SU-DHL-6 (cell line): ENCODE data around the gene CWC25.

Source experiments
- H2AFZ ChIP-seq: fragments of 200-600 bp; sonication (generic); 2 replicates; pipeline ENCODE4 v1.6.1; 2014; ENCODE audit warnings: low read depth, mild to moderate bottlenecking, moderate library complexity, mixed read lengths, antibody characterized with exemption, low read length; ENCODE audit not compliant: severe bottlenecking
- H3F3A ChIP-seq: fragments of 200-600 bp; shearing (Covaris generic); 2 replicates; pipeline ENCODE4 v1.6.0; 2016; ENCODE audit warnings: antibody characterized with exemption, mild to moderate bottlenecking; ENCODE audit not compliant: insufficient read depth
- H3K27ac ChIP-seq: fragments of 200-600 bp; sonication (generic); 2 replicates; pipeline ENCODE4 v1.5.1; 2016; ENCODE audit warnings: low read depth, mild to moderate bottlenecking, low read length, moderate library complexity, mixed read lengths
- H3K27me3 ChIP-seq: fragments of 200-600 bp; sonication (generic), shearing (Covaris generic); 2 replicates; pipeline ENCODE4 v1.6.0; 2014; ENCODE audit warnings: mild to moderate bottlenecking, low read length
- H3K36me3 ChIP-seq: fragments of 200-600 bp; sonication (generic); 2 replicates; pipeline ENCODE4 v1.6.1; 2014; ENCODE audit warnings: mild to moderate bottlenecking, low read length, mixed read lengths
- H3K4me2 ChIP-seq: fragments of 300-600, 200-600 bp; shearing (Covaris generic), sonication (generic); 2 replicates; pipeline ENCODE4 v1.6.0; 2014; ENCODE audit warnings: low read length, low read depth, mild to moderate bottlenecking; ENCODE audit not compliant: poor library complexity, severe bottlenecking
- H3K4me3 ChIP-seq: fragments of 200-600 bp; sonication (generic); 2 replicates; pipeline ENCODE4 v1.5.1; 2014; ENCODE audit warnings: antibody characterized with exemption, low read length, mild to moderate bottlenecking, mixed read lengths; ENCODE audit not compliant: insufficient read depth, poor library complexity, severe bottlenecking
- H3K79me2 ChIP-seq: fragments of 200-600 bp; sonication (generic); 2 replicates; pipeline ENCODE4 v1.6.1; 2014; ENCODE audit warnings: mild to moderate bottlenecking, low read length, moderate library complexity; ENCODE audit not compliant: insufficient read depth
- H3K9ac ChIP-seq: fragments of 200-600 bp; sonication (generic); 2 replicates; pipeline ENCODE4 v1.7.0; 2014; ENCODE audit warnings: mild to moderate bottlenecking, low read length
- H3K9me2 ChIP-seq: fragments of 200-600 bp; sonication (generic); replicated peaks from 2 replicates; pipeline ENCODE4 v1.6.1; 2014; ENCODE audit warnings: low read length; ENCODE audit not compliant: insufficient read depth
- H3K9me3 ChIP-seq: fragments of 200-600 bp; sonication (generic); 2 replicates; pipeline ENCODE4 v1.6.1; 2014; ENCODE audit warnings: low read length, mixed read lengths; ENCODE audit not compliant: insufficient read depth
- H4K20me1 ChIP-seq: fragments of 200-600 bp; sonication (generic); 2 replicates; pipeline ENCODE4 v1.6.1; 2014; ENCODE audit warnings: low read depth, mild to moderate bottlenecking, antibody characterized with exemption, low read length, moderate library complexity, mixed read lengths
- EZH2phosphoT487 ChIP-seq: fragments of 200-600 bp; sonication (generic), shearing (Covaris generic); conservative IDR thresholded peaks from 2 replicates; pipeline ENCODE4 v1.6.1; 2018; ENCODE audit warnings: mild to moderate bottlenecking, antibody characterized with exemption, low read length, moderate library complexity, mixed read lengths
- TF ChIP-seq, protein P1 (sequence below): fragments of 200-600 bp; sonication (generic); IDR thresholded peaks from one replicate; pipeline ENCODE4 v1.5.1; 2017; ENCODE audit warnings: antibody characterized with exemption, mild to moderate bottlenecking, low read length, moderate library complexity; ENCODE audit not compliant: insufficient read depth, poor library complexity, severe bottlenecking

Gene CWC25

DNA sequence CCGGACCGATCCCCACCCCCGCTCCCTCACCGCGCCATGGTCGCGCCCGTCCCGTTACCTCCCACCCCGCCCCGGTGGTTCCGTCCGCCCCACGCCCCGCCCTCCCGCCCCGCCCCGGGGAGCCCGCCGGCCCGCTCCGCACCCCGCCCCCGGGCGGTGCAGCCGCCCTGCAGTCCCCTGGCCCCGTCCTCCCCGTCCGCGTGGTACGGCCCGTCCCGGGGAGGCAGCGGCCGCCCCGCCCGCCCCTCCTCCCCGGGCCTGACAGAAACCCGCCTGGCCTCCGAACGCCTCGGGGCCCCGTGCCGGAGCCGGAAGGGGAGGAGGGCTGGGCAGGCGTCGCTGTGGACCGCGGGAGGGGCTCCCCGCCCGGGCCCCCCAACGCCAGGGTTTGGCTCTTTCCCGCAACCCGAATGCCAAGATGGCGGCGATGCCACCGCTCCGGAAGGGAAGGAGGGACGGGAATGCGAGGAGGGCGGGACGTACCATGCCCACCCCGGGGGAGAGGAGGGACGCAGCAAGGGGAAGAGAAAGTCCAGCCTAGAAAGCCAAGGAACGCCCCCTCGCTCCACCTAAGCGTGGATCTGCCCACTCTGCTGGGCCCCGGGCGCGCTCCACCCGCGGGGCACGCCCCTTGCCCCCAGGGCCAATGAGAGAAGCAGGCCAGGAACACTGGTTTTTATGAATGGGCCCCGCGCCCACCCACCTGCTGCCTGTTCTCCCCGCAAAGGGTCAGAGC is 25.5 kb downstream of the CWC25 start, which contains the start of gene PIP4K2B:
TSS of gene PIP4K2B (minus strand) at position 56 of the 736 bp plus-strand sequence. CDS start 132 bp downstream, outside the sequence.
- Histone ChIP-seq H3K4me3 (peak within 1 kb of the TSS; percentile 84), H3F3A (peaks cover 21% of the 10 kb centered on the region), H3K27ac (peak within 1 kb of the TSS; percentile 85), H3K4me2 (peak within 1 kb of the TSS; percentile 90), H3K9me2 (no peaks in the 10 kb centered on the region), H3K36me3 (peaks cover 8% of the 10 kb centered on the region; the same call in 1 of the 2 replicates), H2AFZ (peak within 1 kb of the TSS; percentile 79), H3K27me3 (no peaks in the 10 kb centered on the region), H3K9ac (peak within 1 kb of the TSS; percentile 84), H4K20me1 (no peaks in the 10 kb centered on the region), H3K9me3 (no peaks in the 10 kb centered on the region), H3K79me2 (peaks cover 38% of the 10 kb centered on the region)
- TF ChIP-seq EZH2phosphoT487 = no peak
- TF ChIP-seq, protein P1, sequence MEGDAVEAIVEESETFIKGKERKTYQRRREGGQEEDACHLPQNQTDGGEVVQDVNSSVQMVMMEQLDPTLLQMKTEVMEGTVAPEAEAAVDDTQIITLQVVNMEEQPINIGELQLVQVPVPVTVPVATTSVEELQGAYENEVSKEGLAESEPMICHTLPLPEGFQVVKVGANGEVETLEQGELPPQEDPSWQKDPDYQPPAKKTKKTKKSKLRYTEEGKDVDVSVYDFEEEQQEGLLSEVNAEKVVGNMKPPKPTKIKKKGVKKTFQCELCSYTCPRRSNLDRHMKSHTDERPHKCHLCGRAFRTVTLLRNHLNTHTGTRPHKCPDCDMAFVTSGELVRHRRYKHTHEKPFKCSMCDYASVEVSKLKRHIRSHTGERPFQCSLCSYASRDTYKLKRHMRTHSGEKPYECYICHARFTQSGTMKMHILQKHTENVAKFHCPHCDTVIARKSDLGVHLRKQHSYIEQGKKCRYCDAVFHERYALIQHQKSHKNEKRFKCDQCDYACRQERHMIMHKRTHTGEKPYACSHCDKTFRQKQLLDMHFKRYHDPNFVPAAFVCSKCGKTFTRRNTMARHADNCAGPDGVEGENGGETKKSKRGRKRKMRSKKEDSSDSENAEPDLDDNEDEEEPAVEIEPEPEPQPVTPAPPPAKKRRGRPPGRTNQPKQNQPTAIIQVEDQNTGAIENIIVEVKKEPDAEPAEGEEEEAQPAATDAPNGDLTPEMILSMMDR = no peak

DNA sequence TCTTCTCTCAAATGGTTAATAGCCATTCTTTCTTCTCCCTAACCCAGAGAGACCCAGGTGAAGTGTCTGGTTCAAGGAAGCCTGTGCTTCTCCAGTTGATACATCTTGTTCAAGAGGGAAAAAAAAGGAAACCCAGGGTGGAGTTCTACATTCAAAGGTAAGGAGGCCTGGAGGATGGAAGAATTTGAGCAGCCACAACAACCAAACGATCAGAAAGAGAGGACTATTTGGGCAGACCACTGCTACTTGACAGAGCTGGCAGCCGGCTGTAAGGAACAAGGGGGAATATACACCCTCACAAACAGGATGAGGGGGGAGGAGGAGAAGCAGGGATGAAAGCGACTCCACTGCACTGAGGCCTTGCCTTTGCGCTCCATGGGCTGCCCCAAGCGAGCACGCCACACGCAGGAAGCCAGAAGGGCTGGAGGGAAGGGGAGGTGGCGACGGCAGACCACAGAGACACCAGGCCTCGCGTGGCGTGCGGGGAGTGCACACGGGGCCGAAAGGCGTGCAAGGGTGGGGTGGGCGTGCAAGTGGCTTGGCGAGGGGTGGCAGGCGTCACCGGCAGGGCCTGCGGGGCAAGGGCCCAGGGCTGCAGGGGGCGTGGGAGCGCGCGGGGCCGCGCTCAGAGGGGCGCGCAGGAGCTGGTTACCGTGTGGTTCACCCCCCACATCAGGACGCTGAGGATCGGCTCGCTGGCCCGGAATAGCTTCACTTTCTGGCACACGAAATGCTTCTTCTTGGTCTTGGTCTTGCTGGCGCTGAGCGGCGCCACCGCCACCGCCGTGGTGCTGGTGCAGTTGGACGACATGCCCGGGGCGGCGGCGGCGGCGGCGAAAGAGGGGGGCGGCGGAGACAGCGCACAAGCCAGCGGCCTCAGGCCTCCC is 26.3 kb downstream of the CWC25 start:
- TF ChIP-seq, protein P1 = no peak
- TF ChIP-seq EZH2phosphoT487 = no peak
- no peaks in the 10 kb centered on the region for H3K27me3 ChIP-seq
- H4K20me1 ChIP-seq = no peaks in the 10 kb centered on the region
- H3K36me3 ChIP-seq = peaks cover 8% of the 10 kb centered on the region; the same call in 1 of the 2 replicates
- peak overlapping the region; percentile 61 for H3K27ac ChIP-seq
- H3K79me2 ChIP-seq = peaks cover 44% of the 10 kb centered on the region
- H3K4me3 ChIP-seq = peak overlapping the region; percentile 84
- H3F3A ChIP-seq = peaks cover 21% of the 10 kb centered on the region
- peak overlapping the region; percentile 84 for H3K9ac ChIP-seq
- H2AFZ ChIP-seq = peak overlapping the region; percentile 18
- no peaks in the 10 kb centered on the region for H3K9me2 ChIP-seq
- no peaks in the 10 kb centered on the region for H3K9me3 ChIP-seq
- peak overlapping the region; percentile 90 for H3K4me2 ChIP-seq

DNA sequence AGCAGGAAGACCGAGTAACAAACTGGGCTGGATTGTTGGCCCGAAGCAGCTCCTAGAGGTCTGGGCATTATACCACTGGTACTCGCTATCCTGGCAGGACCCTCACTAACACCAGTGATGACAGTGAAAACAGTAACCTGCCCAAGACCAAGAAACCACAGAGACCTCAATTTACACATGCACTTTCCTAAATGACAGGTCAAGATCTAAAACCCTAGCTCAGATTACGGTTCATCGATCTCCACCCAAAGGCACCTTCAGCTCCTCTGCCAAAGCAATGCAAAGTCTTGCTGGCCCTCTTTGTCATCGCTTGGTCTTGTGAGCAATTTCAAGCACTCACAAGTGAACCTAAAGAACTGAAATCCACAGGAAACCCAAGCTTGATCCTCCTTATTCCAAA is 27.3 kb downstream of the CWC25 start:
- Histone ChIP-seq H3K4me2 (peak overlapping the region; percentile 90), H3K79me2 (peaks cover 48% of the 10 kb centered on the region), H3K36me3 (peaks cover 8% of the 10 kb centered on the region; the same call in 1 of the 2 replicates), H3K27ac (peak overlapping the region; percentile 61; the same call in 1 of the 2 replicates), H3K9me2 (no peaks in the 10 kb centered on the region), H3F3A (peaks cover 20% of the 10 kb centered on the region), H4K20me1 (no peaks in the 10 kb centered on the region), H3K9me3 (no peaks in the 10 kb centered on the region), H3K4me3 (peak overlapping the region; percentile 84), H2AFZ (no peak overlapping the region), H3K27me3 (no peaks in the 10 kb centered on the region), H3K9ac (peak overlapping the region; percentile 84)
- TF ChIP-seq, protein P1 = no peak
- no peak for TF ChIP-seq EZH2phosphoT487
